NCI-H748 treated with DMSO at 0.1 percent for 48 hours (cell line): ENCODE results near the gene PIEZO1.

ENCODE experiments used
- DNase-seq: peaks from one replicate; lab custom pipeline; 2025; lab: John Stamatoyannopoulos, UW

Gene PIEZO1

DNA sequence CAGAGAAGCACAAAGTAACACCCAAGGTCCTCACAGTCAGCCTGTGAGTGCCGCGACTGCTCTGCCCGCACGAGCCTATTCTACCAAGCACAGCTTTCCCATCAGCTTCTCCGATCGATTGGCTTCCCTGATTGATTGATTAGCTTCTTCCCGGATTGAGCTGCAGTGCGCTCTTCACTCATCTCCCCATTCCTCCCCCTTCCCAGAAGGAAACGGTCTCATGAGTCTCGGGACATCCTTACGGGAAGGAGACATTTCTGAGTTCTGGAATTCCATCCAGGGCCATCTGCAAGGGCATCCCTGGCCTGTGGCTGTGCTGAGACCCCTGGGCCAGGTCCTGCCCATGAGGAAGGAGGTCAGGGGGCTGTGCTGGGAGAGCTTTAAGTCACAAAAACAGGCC is 18.0 kb downstream of the PIEZO1 start:
- DNase-seq = no peak

DNA sequence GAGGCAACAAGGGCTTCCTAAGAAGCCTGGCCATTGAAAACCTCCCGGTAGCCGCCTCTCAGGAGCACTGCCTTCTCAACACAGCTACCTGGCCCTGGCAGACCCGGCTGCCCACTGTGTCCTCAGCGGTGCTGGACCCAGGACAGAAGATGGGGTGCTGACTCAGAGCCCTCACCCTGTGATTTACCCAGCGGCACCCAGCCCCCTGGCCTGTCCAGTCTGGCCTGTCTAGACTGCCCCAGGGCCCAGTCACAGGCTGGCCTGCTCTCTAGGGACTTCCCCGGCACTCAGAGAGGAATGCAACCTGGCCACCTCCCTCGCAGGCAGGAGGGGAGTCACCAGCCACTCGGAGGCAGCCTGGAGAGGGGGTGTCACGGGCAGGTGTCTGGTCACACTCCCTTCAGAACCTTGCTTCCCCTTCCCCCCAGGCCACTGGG is 20.1 kb downstream of the PIEZO1 start:
- DNase-seq = no peak

DNA sequence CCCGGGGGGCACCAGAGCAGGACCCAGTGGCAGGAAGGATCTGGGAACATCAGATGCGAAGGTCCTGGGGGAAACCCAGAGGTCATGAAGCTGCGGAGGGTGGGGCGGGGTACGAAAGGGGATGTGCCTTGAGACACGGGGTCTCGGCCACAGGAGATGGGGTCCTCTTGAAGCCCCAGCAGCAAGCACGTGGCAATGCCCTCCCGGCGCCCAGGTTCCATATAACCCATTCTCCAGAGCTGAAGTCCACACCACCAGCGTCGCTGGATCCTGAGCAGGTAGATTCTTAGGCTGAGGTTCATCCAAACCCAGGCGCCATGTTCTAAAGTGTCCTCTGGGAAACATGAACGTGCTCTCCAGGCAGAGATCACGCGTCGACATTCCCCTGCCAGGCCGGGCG is 20.9 kb downstream of the PIEZO1 start:
- DNase-seq = no peak

DNA sequence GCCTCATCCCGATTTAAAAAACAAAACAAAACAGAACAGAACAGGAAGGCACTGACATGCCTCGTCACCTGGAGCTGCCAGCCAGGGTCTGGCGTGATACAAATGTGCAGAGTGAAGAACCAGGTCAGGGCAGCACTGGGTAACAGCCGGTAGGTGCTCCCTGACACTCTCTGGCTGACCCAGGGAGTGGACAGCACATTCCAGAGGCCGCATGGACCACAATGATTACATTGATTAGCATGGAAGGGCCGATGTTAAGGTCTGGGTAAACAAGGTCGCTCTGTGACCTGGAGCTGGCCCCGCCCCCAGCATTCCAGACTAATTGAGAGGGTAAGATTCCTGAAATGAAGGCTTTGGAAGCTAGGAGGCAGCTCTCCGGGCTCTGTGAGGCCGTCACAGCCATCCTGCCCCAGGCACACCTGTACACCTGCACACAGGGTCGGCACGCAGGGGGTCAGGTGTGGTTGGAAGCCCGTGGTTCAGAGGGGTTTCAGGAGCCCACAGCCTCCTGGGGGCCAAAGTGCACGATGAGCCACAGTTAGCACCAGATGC is 21.4 kb downstream of the PIEZO1 start:
- DNase-seq = no peak

DNA sequence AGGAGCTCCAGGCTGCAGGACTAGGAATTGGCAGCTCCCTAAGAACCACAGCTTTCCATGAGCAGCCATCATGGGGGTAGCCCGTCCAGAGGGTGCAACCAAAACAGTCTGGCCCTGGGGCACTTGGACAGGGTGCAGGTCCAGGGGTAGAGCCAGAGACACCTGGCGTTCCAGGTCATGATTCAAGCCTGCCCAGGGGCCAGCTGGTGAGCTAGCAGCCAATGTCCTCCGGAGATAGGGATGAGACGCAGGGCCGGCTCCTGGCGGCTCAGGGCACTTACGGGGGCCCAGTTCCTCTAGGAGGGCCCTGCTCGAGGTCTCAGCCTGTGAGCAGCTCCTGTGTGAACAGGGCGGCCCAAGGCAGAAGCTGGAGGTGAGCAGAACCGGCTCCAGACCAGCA is 22.1 kb downstream of the PIEZO1 start:
- DNase-seq = no peak

DNA sequence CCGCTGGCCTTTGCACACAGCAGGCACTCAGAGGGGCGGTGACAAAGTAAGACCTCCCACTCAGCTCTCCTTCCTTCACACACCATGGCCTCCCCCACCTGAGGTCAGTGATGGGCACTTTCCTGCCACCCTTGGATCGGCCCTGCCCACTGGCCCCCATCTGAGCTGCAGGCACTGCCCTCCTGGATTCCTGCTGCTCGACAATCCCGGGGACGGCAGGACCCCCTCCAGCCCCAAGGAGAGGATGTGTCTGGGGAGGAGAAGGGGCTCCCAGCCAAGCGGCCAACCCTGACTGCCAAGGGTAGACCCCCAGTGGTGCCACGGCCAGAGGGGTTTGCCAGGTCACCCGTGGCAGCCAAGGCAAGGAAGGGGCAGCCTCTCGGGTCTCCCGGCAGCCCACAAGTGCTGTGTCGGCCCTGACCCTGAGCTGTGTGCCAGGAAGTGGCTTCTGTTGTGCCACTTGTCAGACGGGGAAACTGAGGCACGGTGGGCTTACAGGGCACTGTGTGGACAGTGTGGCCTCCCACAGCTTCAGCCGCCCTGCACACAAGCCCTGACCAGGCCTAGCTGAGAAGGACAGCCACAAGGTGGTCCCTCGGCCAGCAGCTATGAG is 22.7 kb downstream of the PIEZO1 start:
- no peak for DNase-seq

DNA sequence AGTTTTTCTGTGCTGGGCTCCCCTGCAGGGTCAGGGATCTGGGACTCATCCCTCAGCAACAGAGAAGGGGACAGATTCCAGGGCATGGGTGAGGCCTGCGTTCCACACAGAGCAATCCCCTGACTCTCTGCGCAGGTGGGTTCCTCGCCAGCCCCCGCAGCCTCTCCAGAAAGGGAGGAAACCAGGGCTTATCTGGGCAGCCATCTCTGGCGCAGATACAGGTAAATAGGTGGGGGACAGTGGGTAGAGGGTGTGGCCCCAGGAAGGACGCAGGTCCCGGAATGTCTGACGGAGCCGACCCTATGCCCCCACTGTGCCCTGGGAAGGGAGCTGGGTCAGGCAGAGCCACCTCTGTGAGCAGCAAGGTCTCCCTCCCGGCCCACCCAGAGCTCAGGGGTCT is 23.2 kb downstream of the PIEZO1 start:
- no peak for DNase-seq

DNA sequence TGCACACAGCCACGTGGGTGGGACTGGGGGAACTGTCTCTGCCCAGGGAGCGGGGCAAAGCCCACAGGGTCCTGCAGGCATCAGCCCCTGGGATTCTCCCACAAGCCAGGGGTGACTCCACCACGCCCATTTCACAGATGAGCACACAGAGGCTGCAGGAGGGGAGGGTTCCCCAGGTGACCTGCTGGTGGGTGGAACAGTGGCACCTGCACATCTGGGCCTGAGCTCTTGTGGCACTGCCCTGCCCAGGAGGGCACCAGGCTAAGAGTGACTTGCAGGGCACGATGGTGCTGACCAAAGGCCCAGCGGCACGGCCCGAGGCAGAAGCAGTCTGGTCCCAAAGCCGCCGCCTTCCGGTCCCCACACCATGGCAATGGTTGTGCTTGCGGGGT is 23.9 kb downstream of the PIEZO1 start:
- no peak for DNase-seq

DNA sequence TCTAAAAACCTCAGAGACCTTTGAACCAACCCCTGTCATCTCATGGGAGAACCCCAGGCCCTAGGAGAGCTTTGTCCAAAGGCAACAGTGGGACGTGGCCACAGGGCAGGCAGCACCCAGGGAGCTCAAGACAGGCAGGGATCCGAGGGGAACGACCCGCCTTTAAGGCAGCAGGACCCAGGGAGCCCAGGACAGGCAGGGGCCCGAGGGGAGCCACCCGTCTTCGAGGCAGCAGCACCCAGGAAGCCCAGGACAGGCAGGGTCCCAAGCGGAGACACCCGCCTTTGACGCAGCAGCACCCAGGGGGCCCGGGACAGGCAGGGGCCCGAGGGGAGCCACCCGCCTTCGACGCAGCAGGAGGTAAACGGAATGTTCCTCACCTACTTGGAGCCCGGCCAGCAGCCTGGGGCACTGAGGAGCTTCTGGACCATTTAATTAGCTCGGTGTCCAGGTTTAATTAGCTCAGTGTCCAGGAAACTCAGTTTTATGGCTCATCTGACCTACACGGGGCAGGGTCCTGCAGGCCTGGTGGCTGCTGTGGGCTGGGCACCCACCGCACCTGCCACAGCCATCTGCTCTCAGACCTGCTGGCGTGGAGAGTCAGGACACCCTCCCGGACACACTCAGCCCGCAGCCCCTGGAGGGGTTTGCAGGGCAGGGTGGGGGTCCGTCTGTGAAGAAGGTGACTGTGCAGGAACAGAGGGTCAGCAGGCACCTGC is 24.4 kb downstream of the PIEZO1 start:
- no peak for DNase-seq

DNA sequence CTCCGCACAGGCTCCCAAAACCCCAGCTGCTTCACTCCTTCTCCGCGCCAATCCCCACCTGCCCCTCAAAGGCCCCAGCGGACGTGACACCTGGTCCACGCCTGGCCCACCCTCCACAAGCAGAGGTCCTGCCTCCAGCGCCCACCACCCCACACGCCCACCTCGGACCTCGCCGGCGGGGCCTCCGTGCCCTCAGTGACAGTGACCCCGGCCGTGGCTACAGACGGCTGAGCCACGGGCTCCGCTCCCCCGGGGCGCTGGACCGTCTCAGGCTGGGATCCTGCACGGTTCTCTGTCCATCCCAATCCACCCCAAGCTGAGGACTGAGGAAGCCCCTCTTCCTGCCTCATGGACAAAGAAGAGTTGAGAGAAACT is 25.1 kb downstream of the PIEZO1 start:
- DNase-seq = no peak

DNA sequence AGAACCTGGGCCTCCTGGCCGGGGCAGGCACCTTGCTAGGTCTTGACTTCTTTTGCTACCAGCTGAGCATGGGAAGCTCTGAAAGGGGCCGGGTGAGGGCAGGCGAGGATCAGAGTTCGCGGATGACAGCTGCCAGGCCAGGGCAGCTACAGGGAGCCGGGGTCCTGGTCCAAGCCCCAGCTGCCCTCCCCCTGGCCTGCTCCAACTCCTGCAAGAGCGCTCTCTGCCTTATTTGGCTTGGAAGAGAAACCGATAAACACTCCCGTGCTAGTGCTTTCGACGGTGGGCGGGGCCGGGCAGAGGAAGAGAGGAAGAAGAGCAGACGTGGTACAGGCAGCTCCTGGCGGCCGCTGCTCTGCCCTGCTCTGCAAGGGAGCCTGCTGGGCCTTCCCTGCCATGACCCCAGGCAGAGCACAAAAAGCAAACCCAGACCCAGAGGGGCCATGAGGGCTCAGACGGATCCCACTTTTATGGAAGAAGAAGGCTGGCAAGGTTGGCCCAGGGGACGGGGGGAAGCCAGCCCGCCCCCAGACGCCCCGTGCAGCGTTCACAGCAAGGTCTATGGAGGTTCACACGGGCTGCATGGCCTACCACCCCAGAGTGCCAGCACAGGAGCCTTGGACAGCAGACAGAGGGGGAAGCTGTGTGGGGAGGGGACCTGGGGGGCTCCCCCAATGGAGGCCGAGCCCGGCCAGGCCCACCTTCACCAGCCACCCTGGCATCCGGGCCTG is 25.6 kb downstream of the PIEZO1 start:
- DNase-seq = no peak

DNA sequence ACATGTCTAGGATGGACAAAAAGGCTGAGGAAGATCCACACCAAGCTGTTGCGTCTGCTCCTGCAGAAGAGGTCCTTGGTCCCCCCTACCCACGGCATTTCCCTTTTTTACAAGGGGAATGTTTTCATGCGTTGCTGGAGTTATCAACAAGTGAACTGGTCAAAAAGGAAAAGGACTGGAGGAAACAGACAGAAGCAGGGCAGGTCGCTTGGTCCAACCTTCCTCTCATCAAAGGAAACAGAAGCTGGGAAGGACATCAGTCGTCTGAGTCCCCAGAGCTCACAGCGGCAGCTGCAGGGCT is 26.1 kb downstream of the PIEZO1 start:
- no peak for DNase-seq

DNA sequence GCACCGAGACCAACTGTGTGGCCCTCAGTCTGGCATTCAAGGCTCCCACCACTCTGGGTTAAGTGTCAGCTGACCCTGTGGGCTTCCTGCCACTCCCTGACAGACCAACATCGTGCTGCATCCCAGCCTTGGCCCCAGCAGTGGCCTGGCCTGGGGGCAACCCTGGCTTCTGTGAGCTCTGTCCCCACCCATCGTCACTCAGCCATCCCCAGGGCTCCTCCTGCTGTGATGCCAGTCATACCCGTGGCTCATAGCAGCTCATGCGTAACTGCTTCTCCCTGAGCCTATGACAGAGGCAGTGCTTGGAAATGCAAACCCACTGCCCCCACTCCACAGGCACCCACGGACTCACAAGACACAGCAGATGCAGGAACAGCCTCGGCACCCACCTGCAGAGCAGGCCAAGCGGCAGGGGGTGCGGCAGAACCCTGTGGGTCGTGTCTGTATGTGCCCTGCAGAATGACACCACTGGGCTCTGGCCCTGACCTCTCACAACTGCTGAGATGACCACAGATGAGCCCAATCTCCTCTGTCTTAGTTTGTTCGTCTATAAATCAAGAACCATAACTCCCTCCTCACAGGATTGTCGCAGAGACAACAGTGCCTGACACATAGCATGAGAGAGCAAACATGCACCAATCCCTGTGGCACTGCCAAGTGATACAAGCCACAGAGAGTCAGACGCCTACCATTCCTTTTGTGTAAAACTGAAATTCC is 26.6 kb downstream of the PIEZO1 start:
- no peak for DNase-seq

DNA sequence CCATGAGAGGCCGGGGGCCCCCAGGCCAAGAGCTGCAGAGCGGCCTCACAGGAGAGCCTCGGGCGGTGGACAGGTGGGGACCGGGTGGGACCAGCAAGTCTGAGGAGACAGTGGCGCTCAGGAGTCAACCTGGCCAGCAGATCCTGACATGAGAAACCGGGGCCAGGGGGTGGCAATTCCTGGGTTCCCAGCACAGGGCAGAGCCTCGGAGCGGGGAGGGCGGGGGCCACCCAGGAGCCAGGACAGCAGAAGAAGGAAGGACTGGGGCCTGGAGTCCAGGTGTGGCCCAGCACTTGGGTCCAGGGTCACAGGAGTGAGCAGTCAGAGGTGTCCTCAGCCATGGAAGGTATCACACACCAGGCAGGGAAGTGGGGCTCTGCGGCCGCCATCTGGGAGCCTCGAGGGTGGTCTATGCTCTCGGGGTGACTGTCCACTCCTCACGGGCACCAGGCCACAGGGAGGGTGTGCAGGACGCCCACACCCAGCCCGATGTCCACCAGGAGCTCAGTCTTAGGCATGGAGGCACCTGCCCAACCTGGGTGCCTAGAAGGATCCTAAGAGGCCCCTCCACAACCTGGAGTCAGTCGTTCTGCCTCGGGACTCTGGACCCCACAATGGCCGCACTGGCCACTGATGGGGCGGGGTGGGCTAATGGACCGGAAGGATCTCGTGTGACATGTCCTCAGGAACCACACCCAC is 29.1 kb downstream of the PIEZO1 start:
- DNase-seq = no peak

DNA sequence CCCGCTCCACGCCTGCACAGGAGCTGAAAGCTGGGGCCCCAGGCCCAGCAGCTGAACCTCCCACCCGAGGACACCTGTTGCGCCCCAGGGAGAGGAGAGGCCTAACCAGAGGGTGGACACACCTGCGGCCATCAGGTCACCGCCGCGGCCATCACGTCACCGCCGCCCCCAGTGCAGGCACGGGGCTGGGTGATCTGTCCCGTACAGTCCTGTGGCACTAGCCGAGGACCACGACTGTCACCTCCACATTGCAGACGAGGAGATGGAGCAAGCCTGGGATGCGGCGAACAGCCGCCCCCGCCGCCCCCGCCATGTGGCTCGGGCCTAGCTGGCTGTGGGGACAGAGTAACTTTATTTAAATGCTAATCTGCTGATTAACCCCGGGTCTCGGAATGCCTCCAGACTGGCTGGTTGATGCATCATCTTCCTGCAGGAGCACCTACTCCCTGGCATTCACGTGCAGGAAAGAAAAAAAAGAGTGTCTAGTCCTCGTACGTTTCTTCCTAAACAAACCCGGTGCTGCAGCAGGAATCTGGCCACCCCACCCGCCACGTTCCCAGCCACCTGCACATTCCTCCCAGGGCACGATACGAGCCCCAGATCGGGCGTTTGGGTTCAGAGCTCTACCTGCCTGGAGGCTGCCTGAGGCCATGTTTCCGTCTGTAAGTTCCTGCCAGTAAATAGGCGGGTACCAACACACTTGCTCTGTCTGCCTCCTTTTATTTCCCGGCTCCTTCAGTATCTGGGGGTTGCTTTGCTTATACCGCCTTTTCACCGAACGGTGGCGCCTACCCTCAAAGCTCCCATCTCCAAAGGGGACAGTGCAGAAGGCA is 29.9 kb downstream of the PIEZO1 start:
- DNase-seq = no peak

DNA sequence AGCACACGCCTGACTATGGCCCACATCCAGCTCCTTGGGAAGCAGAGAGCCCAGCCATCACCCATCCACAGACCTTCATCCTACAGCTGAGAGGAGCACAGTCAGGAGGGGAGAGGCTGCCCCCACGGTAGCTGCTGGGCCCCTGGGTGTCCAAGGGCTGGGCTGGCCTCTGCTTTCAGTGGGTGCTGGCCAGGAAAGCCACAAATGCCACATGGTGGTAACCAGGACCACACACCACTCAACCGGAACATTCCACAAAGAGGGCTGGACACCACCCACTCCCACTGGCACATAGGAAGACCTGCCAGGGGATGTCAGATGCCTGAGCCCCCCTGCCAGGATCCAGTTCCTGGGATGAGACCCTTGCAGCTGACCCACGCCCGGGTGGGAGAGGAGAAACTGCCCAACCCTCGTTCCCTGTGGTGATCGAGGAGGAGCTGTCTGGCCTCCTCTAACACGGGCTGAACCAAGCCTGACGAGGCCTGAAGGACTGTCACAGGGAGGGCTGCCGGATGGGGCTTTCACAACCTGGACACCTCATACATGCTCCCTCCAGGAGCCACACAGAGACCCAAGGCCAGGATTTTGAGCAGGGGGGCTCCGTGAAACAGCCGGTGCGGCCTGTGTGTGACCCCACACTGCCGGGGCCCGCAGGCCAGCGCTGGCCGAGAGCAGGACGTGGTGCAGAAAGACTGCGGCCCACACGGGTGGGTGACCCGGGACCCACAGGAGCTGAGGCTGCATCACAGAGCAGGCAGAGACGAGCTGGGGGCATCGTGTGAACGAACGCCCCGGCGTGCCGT is 30.7 kb downstream of the PIEZO1 start:
- no peak for DNase-seq

DNA sequence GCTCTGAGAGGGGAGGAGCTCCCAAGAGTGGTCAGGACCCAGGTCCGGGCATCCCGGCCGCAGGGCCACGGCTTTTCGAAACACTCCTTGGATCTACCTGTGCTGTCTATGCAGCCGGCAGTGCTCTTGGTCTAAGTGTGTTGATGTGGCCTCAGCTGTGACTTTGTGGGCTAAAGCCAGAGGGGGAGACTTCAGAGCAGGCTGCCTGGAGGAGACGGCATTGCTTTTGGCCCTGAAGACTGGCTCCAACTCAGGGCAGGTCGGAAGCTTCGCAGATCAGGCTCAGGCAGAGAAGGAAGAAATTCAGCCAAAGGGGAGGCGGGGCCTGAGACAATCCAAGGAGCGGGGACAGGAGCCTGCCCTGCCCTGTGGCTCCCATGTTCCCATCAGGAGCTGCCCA is 31.4 kb downstream of the PIEZO1 start:
- DNase-seq = no peak

DNA sequence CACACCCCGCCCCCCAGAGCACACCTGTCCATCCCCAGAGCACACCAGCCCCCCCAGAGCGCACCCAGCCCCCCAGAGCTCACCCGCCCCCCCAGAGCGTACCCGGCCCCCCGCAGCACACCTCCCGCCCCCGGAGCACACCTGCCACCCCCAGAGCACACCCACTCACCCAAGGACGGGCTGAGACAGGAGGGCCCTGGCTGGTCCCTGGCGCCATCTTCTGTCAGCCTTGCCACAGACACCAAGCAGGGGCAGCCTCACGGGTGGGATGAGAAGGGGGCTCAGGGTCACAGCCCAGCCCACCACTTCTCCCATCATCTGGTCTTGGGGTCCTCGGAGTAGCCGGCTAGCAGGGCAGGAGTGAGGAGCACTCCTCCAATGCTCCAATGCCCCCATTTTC is 31.8 kb downstream of the PIEZO1 start:
- no peak for DNase-seq

DNA sequence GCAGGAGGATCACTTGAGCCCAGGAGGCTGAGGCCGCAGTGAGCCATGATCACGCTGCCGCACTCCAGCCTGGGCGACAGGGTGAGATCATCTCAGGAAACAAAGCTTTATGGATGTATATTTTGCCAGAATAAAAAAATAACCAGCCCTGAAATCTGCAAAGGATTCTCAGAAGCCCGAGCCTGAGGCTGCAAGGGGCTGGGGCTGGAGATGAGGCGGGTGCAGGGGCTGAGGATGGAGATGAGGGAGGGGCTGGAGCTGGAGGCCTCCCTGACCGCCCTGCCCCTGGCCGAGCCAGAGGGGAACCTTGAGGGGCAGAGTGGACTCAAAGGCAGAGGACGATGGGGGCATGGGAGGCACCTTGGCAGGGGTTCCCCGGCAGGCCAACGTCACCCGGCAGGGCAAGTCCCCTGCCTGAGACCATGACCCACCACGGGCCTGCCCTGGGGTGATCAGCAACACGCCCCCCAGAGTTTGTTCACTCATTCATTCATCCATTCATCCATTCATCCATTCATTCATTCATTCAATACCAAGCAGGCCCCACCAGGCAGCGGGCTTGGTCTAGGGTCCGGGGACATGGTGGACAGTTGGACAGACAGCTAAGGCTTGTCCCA is 32.5 kb downstream of the PIEZO1 start:
- no peak for DNase-seq

DNA sequence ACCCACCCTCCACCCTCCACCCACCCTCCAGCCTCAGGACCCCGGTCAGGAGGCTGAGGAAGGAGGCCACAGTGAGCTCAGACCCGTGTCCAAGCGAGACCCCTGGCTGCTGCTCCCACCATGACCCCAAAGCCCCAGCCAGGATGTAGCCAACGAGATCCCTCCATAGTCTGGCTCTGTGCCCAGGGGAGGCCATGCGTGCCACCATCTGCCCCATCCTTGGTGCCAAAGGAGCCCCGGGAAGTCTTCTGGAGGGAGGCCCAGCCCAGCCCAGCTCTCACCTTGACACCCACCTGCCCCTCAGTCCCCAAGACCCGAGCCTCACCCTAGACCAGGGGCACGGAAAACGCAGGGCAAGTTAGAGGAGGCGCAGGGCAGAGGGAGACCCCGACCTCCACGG is 34.2 kb downstream of the PIEZO1 start:
- no peak for DNase-seq
